Measurements from ENCODE around the gene KCNQ5.

The KCNQ5 gene

GRCh38 chr6:72916298-72916697 lies 294.4 kb downstream of the KCNQ5 start:
- no peaks in the 10 kb centered on the region for H4K20me1 ChIP-seq (ENCODE audit: control insufficient read depth, insufficient read depth, low read depth, low read length)
- H3F3A ChIP-seq (ENCODE audit: control insufficient read depth, insufficient read depth) = no peaks in the 10 kb centered on the region
- TF ChIP-seq EZH2phosphoT487 (IDR thresholded peaks at IDR 0.05; ENCODE audit: borderline replicate concordance, low read length) (no peak), CTCF (IDR thresholded peaks at IDR 0.05; ENCODE audit: low read depth, low read length, poor library complexity, severe bottlenecking) (no peak)
- no peaks in the 10 kb centered on the region for H3K36me3 ChIP-seq (ENCODE audit: control insufficient read depth, low read length)
- H3K4me3 ChIP-seq (ENCODE audit: low read length) = no peak overlapping the region
- no peaks in the 10 kb centered on the region for H3K9me3 ChIP-seq (ENCODE audit: control insufficient read depth, insufficient read depth, low read length)
- no peaks in the 10 kb centered on the region for H3K4me1 ChIP-seq (ENCODE audit: control insufficient read depth, low read length)
- H3K79me2 ChIP-seq (ENCODE audit: control insufficient read depth, low read length) = peaks cover 14% of the 10 kb centered on the region
- H3K27me3 ChIP-seq (ENCODE audit: control insufficient read depth, low read length) = no peaks in the 10 kb centered on the region
- H3K27ac ChIP-seq (ENCODE audit: low read depth, low read length) = no peak overlapping the region
- H3K4me2 ChIP-seq (ENCODE audit: low read length) = no peak overlapping the region
- no peaks in the 10 kb centered on the region for H3K9me2 ChIP-seq (replicated peaks; ENCODE audit: control insufficient read depth, low read length)

GRCh38 chr6:72916906-72917305 lies 295.0 kb downstream of the KCNQ5 start:
- no peaks in the 10 kb centered on the region for H3K4me1 ChIP-seq (ENCODE audit: control insufficient read depth, low read length)
- no peak overlapping the region for H3K4me3 ChIP-seq (ENCODE audit: low read length)
- H3K36me3 ChIP-seq (ENCODE audit: control insufficient read depth, low read length) = no peaks in the 10 kb centered on the region
- no peaks in the 10 kb centered on the region for H3K9me2 ChIP-seq (replicated peaks; ENCODE audit: control insufficient read depth, low read length)
- no peaks in the 10 kb centered on the region for H3K9me3 ChIP-seq (ENCODE audit: control insufficient read depth, insufficient read depth, low read length)
- H3K79me2 ChIP-seq (ENCODE audit: control insufficient read depth, low read length) = peaks cover 12% of the 10 kb centered on the region
- no peaks in the 10 kb centered on the region for H3K27me3 ChIP-seq (ENCODE audit: control insufficient read depth, low read length)
- H3F3A ChIP-seq (ENCODE audit: control insufficient read depth, insufficient read depth) = no peaks in the 10 kb centered on the region
- TF ChIP-seq CTCF (IDR thresholded peaks at IDR 0.05; ENCODE audit: low read depth, low read length, poor library complexity, severe bottlenecking) (no peak), EZH2phosphoT487 (IDR thresholded peaks at IDR 0.05; ENCODE audit: borderline replicate concordance, low read length) (no peak)
- H4K20me1 ChIP-seq (ENCODE audit: control insufficient read depth, insufficient read depth, low read depth, low read length) = no peaks in the 10 kb centered on the region
- H3K27ac ChIP-seq (ENCODE audit: low read depth, low read length) = no peak overlapping the region
- H3K4me2 ChIP-seq (ENCODE audit: low read length) = no peak overlapping the region

DNA sequence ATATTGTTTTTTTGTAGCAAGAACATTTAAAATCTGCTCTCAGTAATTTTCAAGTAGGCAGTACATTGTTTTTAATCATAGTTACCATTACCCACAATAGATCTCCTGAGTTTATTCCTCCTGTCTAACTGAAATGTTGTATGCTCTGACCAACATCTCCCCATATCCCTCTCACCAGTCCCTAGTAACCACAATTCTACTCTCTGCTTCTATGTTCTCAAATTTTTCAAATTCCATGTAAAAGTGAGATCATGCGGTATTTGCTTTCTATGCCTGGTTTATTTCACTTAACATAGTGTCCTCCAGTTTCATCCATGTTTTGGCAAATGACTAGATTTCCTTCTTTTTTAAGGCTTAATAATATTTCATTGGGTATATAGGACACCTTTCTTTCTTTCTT lies 300.5 kb downstream of the KCNQ5 start:
- no peaks in the 10 kb centered on the region for H3K9me2 ChIP-seq (replicated peaks; ENCODE audit: control insufficient read depth, low read length)
- H3K9me3 ChIP-seq (ENCODE audit: control insufficient read depth, insufficient read depth, low read length) = no peaks in the 10 kb centered on the region
- no peak overlapping the region for H3K27ac ChIP-seq (ENCODE audit: low read depth, low read length)
- H3K79me2 ChIP-seq (ENCODE audit: control insufficient read depth, low read length) = peaks cover 5% of the 10 kb centered on the region; the same call in 1 of the 2 replicates
- H3K4me3 ChIP-seq (ENCODE audit: low read length) = no peak overlapping the region
- H3K27me3 ChIP-seq (ENCODE audit: control insufficient read depth, low read length) = no peaks in the 10 kb centered on the region
- no peak for TF ChIP-seq EZH2phosphoT487 (IDR thresholded peaks at IDR 0.05; ENCODE audit: borderline replicate concordance, low read length)
- TF ChIP-seq CTCF (IDR thresholded peaks at IDR 0.05; ENCODE audit: low read depth, low read length, poor library complexity, severe bottlenecking) = no peak
- H3K4me2 ChIP-seq (ENCODE audit: low read length) = no peak overlapping the region
- no peaks in the 10 kb centered on the region for H3K4me1 ChIP-seq (ENCODE audit: control insufficient read depth, low read length)
- no peaks in the 10 kb centered on the region for H4K20me1 ChIP-seq (ENCODE audit: control insufficient read depth, insufficient read depth, low read depth, low read length)
- H3K36me3 ChIP-seq (ENCODE audit: control insufficient read depth, low read length) = no peaks in the 10 kb centered on the region
- H3F3A ChIP-seq (ENCODE audit: control insufficient read depth, insufficient read depth) = no peaks in the 10 kb centered on the region

GRCh38 chr6:72925136-72925535 lies 303.3 kb downstream of the KCNQ5 start:
- Histone ChIP-seq H3F3A (ENCODE audit: control insufficient read depth, insufficient read depth) (no peaks in the 10 kb centered on the region), H3K9me3 (ENCODE audit: control insufficient read depth, insufficient read depth, low read length) (no peaks in the 10 kb centered on the region), H3K27ac (ENCODE audit: low read depth, low read length) (no peak overlapping the region), H4K20me1 (ENCODE audit: control insufficient read depth, insufficient read depth, low read depth, low read length) (no peaks in the 10 kb centered on the region), H3K79me2 (ENCODE audit: control insufficient read depth, low read length) (peaks cover 5% of the 10 kb centered on the region; the same call in 1 of the 2 replicates), H3K4me2 (ENCODE audit: low read length) (no peak overlapping the region), H3K27me3 (ENCODE audit: control insufficient read depth, low read length) (no peaks in the 10 kb centered on the region), H3K36me3 (ENCODE audit: control insufficient read depth, low read length) (no peaks in the 10 kb centered on the region), H3K4me3 (ENCODE audit: low read length) (no peak overlapping the region), H3K9me2 (replicated peaks; ENCODE audit: control insufficient read depth, low read length) (no peaks in the 10 kb centered on the region), H3K4me1 (ENCODE audit: control insufficient read depth, low read length) (no peaks in the 10 kb centered on the region)
- no peak for TF ChIP-seq CTCF (IDR thresholded peaks at IDR 0.05; ENCODE audit: low read depth, low read length, poor library complexity, severe bottlenecking)
- TF ChIP-seq EZH2phosphoT487 (IDR thresholded peaks at IDR 0.05; ENCODE audit: borderline replicate concordance, low read length) = no peak

Data from DOHH2 (cell line).